GM04503 (cell line): ENCODE results near the gene EFEMP2.

ENCODE experiments used
- DNase-seq: peaks from one replicate; pipeline ENCODE4 v3.0.0-alpha.2; 2012; ENCODE audit warnings: low read depth

The EFEMP2 gene

GRCh38 chr11:65865550-65866172, 6.9 kb downstream of the EFEMP2 start:
- no peak for DNase-seq

GRCh38 chr11:65864706-65865471, 7.7 kb downstream of the EFEMP2 start:
- no peak for DNase-seq

- DNase-seq = no peak
These were observed 8.5 kb downstream of the EFEMP2 start for GRCh38 chr11:65863889-65864705.

- DNase-seq = no peak
These were observed 9.4 kb downstream of the EFEMP2 start for GRCh38 chr11:65862941-65863888.

GRCh38 chr11:65862191-65862735, 10.3 kb downstream of the EFEMP2 start:
- no peak for DNase-seq

- no peak for DNase-seq
These were observed 10.9 kb downstream of the EFEMP2 start for GRCh38 chr11:65861533-65862183.

GRCh38 chr11:65861165-65861505, 11.5 kb downstream of the EFEMP2 start:
- no peak for DNase-seq

GRCh38 chr11:65860278-65861164, 12.1 kb downstream of the EFEMP2 start, which contains the start of gene MUS81:
Gene MUS81, plus strand, starts transcription at chr11:65860433. Its CDS starts 321 bp downstream, at chr11:65860754.
- peak; percentile 78 for DNase-seq

- DNase-seq = no peak
These were observed 12.8 kb downstream of the EFEMP2 start for GRCh38 chr11:65859812-65860277.

- DNase-seq = peak; percentile 71
These were observed 13.3 kb downstream of the EFEMP2 start for GRCh38 chr11:65859095-65859811.

- no peak for DNase-seq
These were observed 13.9 kb downstream of the EFEMP2 start for GRCh38 chr11:65858681-65859087.

GRCh38 chr11:65857853-65858680, 14.5 kb downstream of the EFEMP2 start, which contains the start of gene CFL1:
Gene CFL1, minus strand, starts transcription at chr11:65858180. Its CDS starts 81 bp downstream, at chr11:65858099.
- peak; percentile 84 for DNase-seq

GRCh38 chr11:65857500-65857852, 15.1 kb downstream of the EFEMP2 start:
- no peak for DNase-seq

GRCh38 chr11:65856689-65857499, 15.7 kb downstream of the EFEMP2 start:
- DNase-seq = no peak

GRCh38 chr11:65855927-65856363, 16.7 kb downstream of the EFEMP2 start:
- DNase-seq = no peak

GRCh38 chr11:65854852-65855837, 17.5 kb downstream of the EFEMP2 start:
- no peak for DNase-seq
